GM12874 (cell line): Measurements from ENCODE around the gene DCAF7.

Experiments
- CTCF ChIP-seq: IDR thresholded peaks from 2 replicates; pipeline ENCODE4 v1.5.1; 2011; ENCODE audit warnings: low read depth, mild to moderate bottlenecking, control low read depth, low read length, moderate library complexity; ENCODE audit not compliant: insufficient read depth

DCAF7 gene

GRCh38 chr17:63629627-63630026, 79.3 kb downstream of the DCAF7 start:
- TF ChIP-seq CTCF: no peak

GRCh38 chr17:63631062-63631461, 80.8 kb downstream of the DCAF7 start:
- no peak for TF ChIP-seq CTCF

GRCh38 chr17:63631626-63632025, 81.3 kb downstream of the DCAF7 start:
- no peak for TF ChIP-seq CTCF

GRCh38 chr17:63633742-63634141, 83.5 kb downstream of the DCAF7 start:
- no peak for TF ChIP-seq CTCF

- TF ChIP-seq CTCF: no peak
Measured at GRCh38 chr17:63634163-63634562, 83.9 kb downstream of the DCAF7 start.

- no peak for TF ChIP-seq CTCF
Measured at GRCh38 chr17:63634816-63635215, 84.5 kb downstream of the DCAF7 start.

- no peak for TF ChIP-seq CTCF
Measured at GRCh38 chr17:63635290-63635689, 85.0 kb downstream of the DCAF7 start.

- TF ChIP-seq CTCF: no peak
Measured at GRCh38 chr17:63635787-63636186, 85.5 kb downstream of the DCAF7 start.
